NOMO-1 treated with dmso at 0.1 percent for 144 hours (cell line): Measurements from ENCODE around the gene NCAM1.
"Not testable (repeated sequence)": the region's sequence is repeated elsewhere in the genome, so short reads cannot be mapped to it uniquely, and the experiment has no call there.

Experiments used
- DNase-seq: peaks from one replicate; lab custom pipeline; 2025; ENCODE audit not compliant: unreplicated experiment; lab: John Stamatoyannopoulos, UW

The NCAM1 gene

GRCh38 chr11:113019711-113020110 is 58.5 kb downstream of the NCAM1 start:
- peak; percentile 75 for DNase-seq

DNA sequence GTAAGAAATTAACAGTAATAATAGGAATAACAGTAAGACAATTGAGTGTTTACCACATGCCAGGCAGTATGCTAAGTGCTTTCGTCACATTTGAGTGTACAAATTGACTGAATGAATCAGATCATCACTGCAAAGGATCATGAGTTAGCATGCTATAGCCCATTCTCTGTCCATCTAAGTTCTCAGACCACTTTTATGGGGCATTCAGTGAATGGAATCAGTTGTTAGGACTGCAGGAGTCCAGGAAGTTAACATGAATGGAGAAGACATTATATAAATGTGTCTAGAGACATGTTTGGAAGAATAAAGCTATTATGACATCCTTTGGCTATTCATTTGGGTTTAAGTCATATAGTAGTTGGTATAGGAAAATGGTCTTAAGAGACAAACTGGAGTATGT is 59.9 kb downstream of the NCAM1 start:
- DNase-seq = no peak

GRCh38 chr11:113022262-113022661 is 61.0 kb downstream of the NCAM1 start:
- no peak for DNase-seq

DNA sequence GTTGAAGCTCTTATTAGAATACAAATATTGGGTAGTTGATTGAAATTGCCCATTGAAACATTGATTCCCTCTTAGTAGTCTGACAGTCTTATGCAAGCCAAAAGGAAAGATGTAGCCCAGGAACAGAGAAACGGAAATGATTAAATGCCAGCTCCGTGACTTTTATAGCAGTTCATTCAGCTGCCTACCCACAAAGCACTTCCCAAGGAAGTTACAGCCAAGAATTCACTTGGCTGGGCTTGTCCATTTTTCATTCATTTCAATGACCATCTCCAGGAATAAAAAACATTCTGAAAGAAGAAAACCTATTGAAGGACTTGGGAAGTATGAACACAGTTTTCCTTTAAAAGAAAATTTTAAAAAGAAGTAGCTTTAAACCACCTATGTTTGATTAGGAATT is 62.0 kb downstream of the NCAM1 start:
- DNase-seq = no peak

GRCh38 chr11:113023986-113024385 is 62.8 kb downstream of the NCAM1 start:
- DNase-seq = no peak

GRCh38 chr11:113026778-113027177 is 65.6 kb downstream of the NCAM1 start:
- DNase-seq = no peak

DNA sequence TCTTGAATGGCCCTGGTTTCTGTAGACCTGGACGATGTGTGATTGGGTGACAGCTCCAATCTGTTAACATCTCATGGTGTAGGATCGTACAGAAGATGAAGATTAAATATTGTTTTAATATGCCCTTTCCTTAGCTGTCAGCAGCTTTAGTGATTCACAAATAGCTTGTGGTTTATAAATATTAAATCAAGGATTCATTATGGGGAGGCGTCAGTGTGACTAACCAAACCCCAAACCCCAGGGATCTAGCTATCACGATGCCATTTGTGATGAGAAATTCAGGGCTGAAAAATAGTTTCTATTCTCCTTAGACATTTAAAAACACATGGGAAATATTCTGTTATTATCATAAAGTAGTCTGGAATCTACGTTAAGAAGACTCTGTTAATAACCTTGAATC is 73.4 kb downstream of the NCAM1 start:
- no peak for DNase-seq

DNA sequence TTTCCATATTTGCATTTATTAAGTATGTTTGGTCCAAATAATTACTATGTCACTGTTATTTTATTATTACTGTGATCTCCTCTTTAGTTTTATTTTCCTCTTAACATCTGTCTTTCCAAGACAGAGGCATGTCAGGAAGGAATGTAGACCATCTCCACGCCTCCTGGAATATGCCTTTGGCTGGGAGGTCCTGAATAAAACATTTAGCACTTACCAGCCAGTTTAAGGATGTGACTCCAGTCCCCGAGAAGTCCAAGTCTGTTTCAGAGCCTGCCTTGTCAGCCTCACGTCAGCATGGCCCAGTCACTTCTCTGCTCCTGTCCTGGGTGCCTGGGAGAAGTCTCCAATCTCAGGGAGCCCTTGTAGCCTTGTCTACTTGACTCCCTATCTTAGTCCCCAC is 74.5 kb downstream of the NCAM1 start:
- DNase-seq = no peak

DNA sequence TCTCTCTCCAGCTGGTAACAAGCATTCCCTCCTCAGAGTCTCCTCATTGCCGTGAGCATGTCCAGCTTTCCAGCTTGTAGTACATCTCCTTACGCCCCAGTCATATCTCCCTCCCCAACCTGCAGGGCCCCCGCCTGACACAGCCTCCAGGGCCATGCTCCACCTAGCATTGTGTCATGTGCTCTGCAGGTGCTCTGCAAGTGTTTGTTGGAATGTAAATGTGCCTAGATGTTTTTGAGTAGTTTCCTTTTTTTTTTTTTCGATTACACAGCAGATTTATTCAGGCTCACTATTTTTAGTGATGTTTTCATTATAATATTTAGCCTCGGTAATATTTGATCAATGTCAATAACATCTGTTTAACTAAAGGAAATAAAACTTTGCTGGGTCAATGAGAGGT is 82.5 kb downstream of the NCAM1 start:
- no peak for DNase-seq

GRCh38 chr11:113045146-113045545 is 83.9 kb downstream of the NCAM1 start:
- DNase-seq = no peak

GRCh38 chr11:113046866-113047265 is 85.6 kb downstream of the NCAM1 start:
- no peak for DNase-seq

GRCh38 chr11:113048820-113049768 is 87.9 kb downstream of the NCAM1 start:
- no peak for DNase-seq

- DNase-seq = not testable (repeated sequence)
Observed at GRCh38 chr11:113053042-113053441, 91.8 kb downstream of the NCAM1 start.

GRCh38 chr11:113057038-113057437 is 95.8 kb downstream of the NCAM1 start:
- DNase-seq = no peak

DNA sequence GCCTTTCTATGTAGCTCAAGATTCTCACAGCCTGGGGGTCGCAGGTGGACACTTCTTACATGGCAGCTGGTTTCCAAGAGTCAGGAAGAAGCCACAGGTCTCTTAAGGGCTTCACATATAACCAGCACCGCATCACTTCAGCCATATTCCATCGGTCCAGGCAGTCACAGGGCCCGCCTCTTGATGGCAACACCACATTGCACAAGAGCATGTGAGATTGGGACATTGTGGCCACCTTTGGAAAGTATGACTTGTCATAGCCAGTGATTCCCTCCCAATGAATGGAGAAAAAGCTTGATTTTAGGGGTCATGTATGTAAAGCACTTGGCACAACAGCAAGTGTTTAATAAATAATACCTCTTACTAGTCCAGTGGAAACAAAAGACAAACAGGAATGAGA is 98.3 kb downstream of the NCAM1 start:
- DNase-seq = no peak

GRCh38 chr11:113065330-113065729 is 104.1 kb downstream of the NCAM1 start:
- DNase-seq = no peak

GRCh38 chr11:113072237-113072858 is 111.1 kb downstream of the NCAM1 start:
- DNase-seq = no peak

DNA sequence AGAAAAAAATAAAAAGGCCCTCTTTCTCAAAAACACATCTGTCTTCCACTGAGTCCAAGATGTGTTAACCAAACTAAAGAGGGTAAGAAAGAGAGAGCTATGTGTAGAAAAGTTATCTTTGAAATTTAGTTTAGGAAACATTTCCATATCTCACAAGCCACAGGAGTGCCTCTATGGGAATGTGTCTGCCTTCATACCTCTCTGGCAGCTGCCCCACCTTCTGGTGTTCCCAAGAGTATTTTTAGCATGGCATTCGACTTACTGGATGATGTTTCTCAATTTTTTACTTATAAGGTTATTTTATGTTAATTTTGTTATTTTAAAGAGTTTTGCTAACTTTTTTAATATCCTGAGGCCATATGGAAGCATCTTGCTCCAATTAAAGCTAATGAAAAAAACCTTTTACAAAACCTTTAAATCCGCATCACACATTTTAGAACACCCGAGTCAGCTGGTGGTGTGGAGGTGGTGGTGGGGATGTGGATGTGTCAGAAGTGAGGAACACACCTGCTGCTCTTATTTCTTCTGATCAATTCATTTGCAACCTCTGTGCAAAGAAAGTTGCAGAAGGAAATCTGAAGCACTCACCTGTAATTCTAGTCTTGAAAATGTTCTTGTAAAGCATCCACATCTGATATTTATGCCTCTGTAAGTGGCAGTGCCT is 112.2 kb downstream of the NCAM1 start:
- no peak for DNase-seq

GRCh38 chr11:113075586-113076095 is 114.4 kb downstream of the NCAM1 start:
- DNase-seq = no peak

DNA sequence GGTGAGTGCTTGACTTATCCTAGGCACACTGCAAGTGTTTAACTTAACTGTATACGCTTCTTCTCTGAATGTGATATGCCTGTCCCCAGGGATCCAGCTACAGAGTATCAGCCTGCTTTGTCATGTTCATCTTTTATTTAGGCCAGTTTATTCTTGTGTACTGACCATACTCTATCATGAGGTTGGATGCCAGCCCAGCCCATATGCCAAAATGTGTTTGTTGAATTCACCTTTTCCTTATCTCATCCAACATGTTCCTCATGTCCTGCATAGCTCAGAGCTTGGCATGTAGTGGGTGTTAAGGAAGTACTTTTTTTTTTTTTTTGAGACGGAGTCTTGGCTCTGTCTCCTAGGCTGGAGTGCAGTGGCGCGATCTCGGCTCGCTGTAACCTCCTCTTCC is 116.2 kb downstream of the NCAM1 start:
- DNase-seq = no peak

DNA sequence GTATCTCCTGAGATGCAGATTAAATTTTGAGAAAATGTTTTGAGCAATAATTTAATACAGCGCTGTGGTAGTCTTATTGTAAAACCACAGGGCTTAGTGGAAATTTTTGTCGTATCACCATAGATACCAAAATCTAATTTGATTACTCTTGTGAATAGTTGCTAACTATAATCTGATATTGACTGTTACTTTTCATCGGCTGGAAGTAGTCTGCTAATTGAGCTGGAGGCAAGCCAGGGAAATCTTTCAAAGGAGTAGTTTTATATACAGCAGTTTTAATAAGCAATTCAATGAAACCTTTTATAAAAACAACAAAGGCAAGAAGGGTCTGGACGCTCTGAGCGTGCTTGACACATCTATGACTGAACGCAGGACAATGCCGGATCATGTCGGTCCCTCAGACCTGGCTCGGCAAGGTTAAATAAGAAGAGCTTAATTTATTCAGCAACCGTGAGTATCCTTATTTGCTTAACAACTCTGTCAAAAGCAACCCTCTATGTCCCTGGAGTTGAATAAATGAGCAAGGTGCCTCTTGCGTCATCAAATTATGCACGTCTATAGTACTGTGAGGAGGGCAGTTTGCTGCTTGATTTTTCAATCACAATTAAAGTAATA is 121.2 kb downstream of the NCAM1 start:
- no peak for DNase-seq
